WTC11 (cell line): ENCODE measurements around the gene IL12RB1. TPM values are rescaled to one million over a fixed set of nuclear protein-coding genes. Genes with fewer than 3 reads are reported as not detected.

Experiments
- ATAC-seq: fragments of 200-7000 bp; cut with Tn5 transposase; 2 replicates; pipeline ENCODE4 v1.10.0; 2021; ENCODE audit warnings: mild to moderate bottlenecking, moderate library complexity
- CTCF ChIA-PET: fragments of 300-600 bp; sonication (Branson Sonifier 250); formaldehyde crosslinking; loops from one replicate; lab custom pipeline; 2021; ENCODE audit warnings: antibody characterized with exemption; lab: Charles Lee
- POLR2A ChIA-PET: fragments of 350-600 bp; sonication (Branson Sonifier 250); formaldehyde crosslinking; loops from one replicate; lab custom pipeline; 2021; ENCODE audit warnings: antibody characterized with exemption; lab: Charles Lee
- DNase-seq: peaks from one replicate; pipeline ENCODE4 v3.0.0; 2021; ENCODE audit warnings: low spot score
- H3K27ac Mint-ChIP-seq: 2 replicates; pipeline ENCODE4 v1.8.0; 2021; ENCODE audit warnings: mixed read lengths
- H3K27me3 Mint-ChIP-seq: 2 replicates; pipeline ENCODE4 v1.8.0; 2021; ENCODE audit warnings: low read depth, mild to moderate bottlenecking, moderate library complexity, mixed read lengths
- H3K36me3 Mint-ChIP-seq: 2 replicates; pipeline ENCODE4 v1.8.0; 2021; ENCODE audit warnings: mixed read lengths
- H3K4me1 Mint-ChIP-seq: 2 replicates; pipeline ENCODE4 v1.8.0; 2022; ENCODE audit warnings: mixed read lengths
- H3K4me3 Mint-ChIP-seq: 2 replicates; pipeline ENCODE4 v1.8.0; 2021; ENCODE audit warnings: mild to moderate bottlenecking, moderate library complexity, mixed read lengths
- H3K9me3 Mint-ChIP-seq: 2 replicates; pipeline ENCODE4 v1.8.0; 2021; ENCODE audit warnings: mixed read lengths
- AFF4 ChIP-seq: sonication (generic); formaldehyde crosslinking; IDR thresholded peaks from 2 replicates; pipeline ENCODE4 v1.8.1; 2023; ENCODE audit warnings: mild to moderate bottlenecking, missing genetic modification reagents, borderline replicate concordance
- CBFB ChIP-seq: sonication (generic); formaldehyde crosslinking; IDR thresholded peaks from 2 replicates; pipeline ENCODE4 v1.8.1; 2022; ENCODE audit warnings: mild to moderate bottlenecking, low read depth, missing genetic modification reagents
- CREB1 ChIP-seq: sonication (generic); formaldehyde crosslinking; IDR thresholded peaks from 2 replicates; pipeline ENCODE4 v1.8.0; 2023; ENCODE audit warnings: mild to moderate bottlenecking, missing genetic modification reagents
- ELF4 ChIP-seq: sonication (generic); formaldehyde crosslinking; IDR thresholded peaks from 2 replicates; pipeline ENCODE4 v1.8.1; 2022; ENCODE audit warnings: low read depth, mild to moderate bottlenecking, moderate library complexity, missing genetic modification reagents
- FOXJ3 ChIP-seq: sonication (generic); formaldehyde crosslinking; IDR thresholded peaks from 2 replicates; pipeline ENCODE4 v1.9.0; 2021; ENCODE audit warnings: missing genetic modification reagents, mild to moderate bottlenecking, borderline replicate concordance
- GABPB1 ChIP-seq: sonication (generic); formaldehyde crosslinking; IDR thresholded peaks from 2 replicates; pipeline ENCODE4 v1.8.1; 2023; ENCODE audit warnings: mild to moderate bottlenecking, missing genetic modification reagents
- MXD4 ChIP-seq: fragments of 250-450 bp; sonication (Bioruptor Pico); IDR thresholded peaks from 2 replicates; pipeline ENCODE4 v1.8.0; 2021; ENCODE audit warnings: mild to moderate bottlenecking, moderate library complexity, borderline replicate concordance
- MYBL2 ChIP-seq: sonication (generic); formaldehyde crosslinking; IDR thresholded peaks from 2 replicates; pipeline ENCODE4 v1.8.1; 2023; ENCODE audit warnings: mild to moderate bottlenecking, moderate library complexity, missing genetic modification reagents
- NFYB ChIP-seq: sonication (generic); formaldehyde crosslinking; conservative IDR thresholded peaks from 2 replicates; pipeline ENCODE4 v1.8.0; 2022; ENCODE audit warnings: low read depth, missing genetic modification reagents
- NR1H2 ChIP-seq: sonication (generic); formaldehyde crosslinking; IDR thresholded peaks from 2 replicates; pipeline ENCODE4 v1.9.0; 2021; ENCODE audit warnings: mild to moderate bottlenecking, moderate library complexity, missing genetic modification reagents
- SOX15 ChIP-seq: fragments of 250-450 bp; sonication (Bioruptor Pico); IDR thresholded peaks from 2 replicates; pipeline ENCODE4 v1.9.0; 2021; ENCODE audit warnings: mild to moderate bottlenecking
- ZMAT4 ChIP-seq: fragments of 250-450 bp; sonication (Bioruptor Pico); IDR thresholded peaks from 2 replicates; pipeline ENCODE4 v1.9.0; 2021; ENCODE audit warnings: mild to moderate bottlenecking
- ZNF138 ChIP-seq: sonication (generic); formaldehyde crosslinking; conservative IDR thresholded peaks from 2 replicates; pipeline ENCODE4 v1.8.1; 2022; ENCODE audit warnings: mild to moderate bottlenecking, moderate library complexity, missing genetic modification reagents
- ZNF232 ChIP-seq: sonication (generic); formaldehyde crosslinking; IDR thresholded peaks from 2 replicates; pipeline ENCODE4 v1.8.0; 2022; ENCODE audit warnings: mild to moderate bottlenecking, missing genetic modification reagents
- ZNF263 ChIP-seq: sonication (generic); formaldehyde crosslinking; IDR thresholded peaks from 2 replicates; pipeline ENCODE4 v1.8.1; 2022; ENCODE audit warnings: low read depth, mild to moderate bottlenecking, moderate library complexity, missing genetic modification reagents
- ZNF317 ChIP-seq: sonication (generic); formaldehyde crosslinking; IDR thresholded peaks from 2 replicates; pipeline ENCODE4 v1.8.1; 2023; ENCODE audit warnings: low read depth, mild to moderate bottlenecking, moderate library complexity, missing genetic modification reagents, borderline replicate concordance
- ZNF512 ChIP-seq: sonication (generic); formaldehyde crosslinking; IDR thresholded peaks from 2 replicates; pipeline ENCODE4 v1.8.1; 2022; ENCODE audit warnings: missing genetic modification reagents, borderline replicate concordance
- total RNA-seq: library from RNA; stranded (reverse); gene quantifications from 3 replicates; pipeline ENCODE4 v1.2.3, GENCODE V29; 2021
- TF ChIP-seq, protein P1 (sequence below): sonication (generic); formaldehyde crosslinking; IDR thresholded peaks from 2 replicates; pipeline ENCODE4 v1.8.0; 2022; ENCODE audit warnings: mild to moderate bottlenecking, missing genetic modification reagents
- TF ChIP-seq, protein P2 (sequence below): fragments of 250-450 bp; sonication (Bioruptor Pico); IDR thresholded peaks from 2 replicates; pipeline ENCODE4 v2.1.2; 2022; ENCODE audit warnings: mild to moderate bottlenecking, moderate library complexity

IL12RB1 gene
- total RNA-seq, 1 experiment from 2014 or later = not detected

- Mint-ChIP-seq H3K27me3 (peaks cover 4% of the 10 kb centered on the region; the same call in 1 of the 2 replicates), H3K9me3 (no peaks in the 10 kb centered on the region), H3K27ac (no peak overlapping the region), H3K4me3 (no peak overlapping the region), H3K36me3 (no peaks in the 10 kb centered on the region), H3K4me1 (peaks cover 9% of the 10 kb centered on the region)
- TF ChIP-seq SOX15 (CRISPR knock-in tag) (no peak), MXD4 (no peak), MYBL2 (CRISPR knock-in tag) (no peak), GABPB1 (no peak), CBFB (CRISPR knock-in tag) (no peak), FOXJ3 (CRISPR knock-in tag) (no peak), ZNF512 (CRISPR knock-in tag) (no peak), ZNF138 (no peak), AFF4 (CRISPR knock-in tag) (no peak), CREB1 (no peak), ZNF263 (CRISPR knock-in tag) (no peak), NFYB (no peak), ZNF317 (CRISPR knock-in tag) (no peak), ELF4 (no peak), ZMAT4 (CRISPR knock-in tag) (no peak), NR1H2 (CRISPR knock-in tag) (no peak), ZNF232 (CRISPR knock-in tag) (no peak)
- TF ChIP-seq, protein P1, sequence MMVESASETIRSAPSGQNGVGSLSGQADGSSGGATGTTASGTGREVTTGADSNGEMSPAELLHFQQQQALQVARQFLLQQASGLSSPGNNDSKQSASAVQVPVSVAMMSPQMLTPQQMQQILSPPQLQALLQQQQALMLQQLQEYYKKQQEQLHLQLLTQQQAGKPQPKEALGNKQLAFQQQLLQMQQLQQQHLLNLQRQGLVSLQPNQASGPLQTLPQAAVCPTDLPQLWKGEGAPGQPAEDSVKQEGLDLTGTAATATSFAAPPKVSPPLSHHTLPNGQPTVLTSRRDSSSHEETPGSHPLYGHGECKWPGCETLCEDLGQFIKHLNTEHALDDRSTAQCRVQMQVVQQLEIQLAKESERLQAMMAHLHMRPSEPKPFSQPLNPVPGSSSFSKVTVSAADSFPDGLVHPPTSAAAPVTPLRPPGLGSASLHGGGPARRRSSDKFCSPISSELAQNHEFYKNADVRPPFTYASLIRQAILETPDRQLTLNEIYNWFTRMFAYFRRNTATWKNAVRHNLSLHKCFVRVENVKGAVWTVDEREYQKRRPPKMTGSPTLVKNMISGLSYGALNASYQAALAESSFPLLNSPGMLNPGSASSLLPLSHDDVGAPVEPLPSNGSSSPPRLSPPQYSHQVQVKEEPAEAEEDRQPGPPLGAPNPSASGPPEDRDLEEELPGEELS (CRISPR knock-in tag) = no peak
- TF ChIP-seq, protein P2, sequence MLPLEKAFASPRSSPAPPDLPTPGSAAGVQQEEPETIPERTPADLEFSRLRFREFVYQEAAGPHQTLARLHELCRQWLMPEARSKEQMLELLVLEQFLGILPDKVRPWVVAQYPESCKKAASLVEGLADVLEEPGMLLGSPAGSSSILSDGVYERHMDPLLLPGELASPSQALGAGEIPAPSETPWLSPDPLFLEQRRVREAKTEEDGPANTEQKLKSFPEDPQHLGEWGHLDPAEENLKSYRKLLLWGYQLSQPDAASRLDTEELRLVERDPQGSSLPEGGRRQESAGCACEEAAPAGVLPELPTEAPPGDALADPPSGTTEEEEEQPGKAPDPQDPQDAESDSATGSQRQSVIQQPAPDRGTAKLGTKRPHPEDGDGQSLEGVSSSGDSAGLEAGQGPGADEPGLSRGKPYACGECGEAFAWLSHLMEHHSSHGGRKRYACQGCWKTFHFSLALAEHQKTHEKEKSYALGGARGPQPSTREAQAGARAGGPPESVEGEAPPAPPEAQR = no peak
- ChIA-PET POLR2A (no interaction called here), CTCF (no interaction called here)
- DNase-seq (no peak), ATAC-seq (no peak)
Measured at GRCh38 chr19:18049385-18049784, 37.3 kb downstream of the IL12RB1 start.
